Lung (tissue), 16 donors: ENCODE data around the gene CIDEA. TPM values are rescaled to one million over a fixed set of nuclear protein-coding genes. Genes with fewer than 3 reads are reported as not detected.
A peak's percentile ranks its signal among the peaks of the same experiment; 100 is the strongest.
"Not testable (repeated sequence)": the region's sequence is repeated elsewhere in the genome, so short reads cannot be mapped to it uniquely, and the experiment has no call there.

ENCODE experiments used
- ATAC-seq: fragments of 200-7000 bp; cut with Tn5 transposase; one replicate; pipeline ENCODE4 v1.9.1; 2020; ENCODE audit warnings: moderate number of reproducible peaks; ENCODE audit not compliant: insufficient read depth, low FRiP score
- DNase-seq, 3 donors: peaks; one replicate each; pipeline ENCODE4 v3.0.0-alpha.2; 2013 to 2017
- H3K27ac ChIP-seq, 2 donors: one replicate each; pipeline ENCODE4 v1.5.1; 2013; ENCODE audit warnings: mild to moderate bottlenecking in 2 of 2, moderate library complexity in 2 of 2, control low read depth in 1 of 2, inconsistent platforms in 1 of 2, low read depth in 1 of 2, low read length in 1 of 2
- H3K27me3 ChIP-seq, 3 donors: one replicate each; pipeline ENCODE4 v1.5.1; 2013; ENCODE audit warnings: low read length in 2 of 3; ENCODE audit not compliant: control insufficient read depth in 3 of 3, insufficient read depth in 3 of 3
- H3K36me3 ChIP-seq, 4 donors: one replicate each; pipeline ENCODE4 v1.5.1; 2013; ENCODE audit warnings: low read length in 4 of 4, mild to moderate bottlenecking in 1 of 4, moderate library complexity in 1 of 4; ENCODE audit not compliant: control insufficient read depth in 4 of 4, insufficient read depth in 4 of 4
- H3K4me1 ChIP-seq, 5 donors: one replicate each; pipeline ENCODE4 v1.5.1; 2013; ENCODE audit warnings: low read length in 5 of 5, mild to moderate bottlenecking in 2 of 5, moderate library complexity in 1 of 5; ENCODE audit not compliant: control insufficient read depth in 5 of 5, insufficient read depth in 5 of 5
- H3K4me3 ChIP-seq: one replicate; pipeline ENCODE4 v1.5.1; 2013; ENCODE audit warnings: mild to moderate bottlenecking, control low read depth, moderate library complexity
- H3K9ac ChIP-seq, 2 donors: one replicate each; pipeline ENCODE4 v1.5.1; 2013; ENCODE audit warnings: low read length in 2 of 2, control low read depth in 1 of 2; ENCODE audit not compliant: insufficient read depth in 1 of 2
- H3K9me3 ChIP-seq, 4 donors: one replicate each; pipeline ENCODE4 v1.5.1; 2013; ENCODE audit warnings: low read length in 3 of 4, mild to moderate bottlenecking in 1 of 4, moderate library complexity in 1 of 4; ENCODE audit not compliant: control insufficient read depth in 4 of 4, insufficient read depth in 3 of 4
- WGBS, 2 donors: extraction: QIAGEN DNeasy Blood & Tissue Kit; methylation state at CpG; one replicate each; pipeline ENCODE4 v1.1.7; 2013; 5-methylcytosine and 5-hydroxymethylcytosine counted together
- long read RNA-seq, 5 donors: transcript quantifications; one replicate each; lab custom pipeline, GENCODE V29; 2026
- polyA plus RNA-seq, 2 donors: library from polyadenylated mRNA; stranded (reverse); fragments of 200-250 nt; gene quantifications; one replicate each; pipeline ENCODE4 v1.2.1, GENCODE V29; 2013
- total RNA-seq, 2 donors: library from RNA; depleted of rRNA in 1 of 2; stranded (reverse); fragments of >200 nt in 1 of 2; gene quantifications; one replicate each; pipeline ENCODE4 v1.2.1, GENCODE V29; 2014 to 2021
- TF ChIP-seq, protein P1 (sequence below): IDR thresholded peaks from 2 replicates; pipeline ENCODE4 v1.5.1; 2012; ENCODE audit warnings: mild to moderate bottlenecking; ENCODE audit errors: control extremely low read depth, extremely low read depth
- donor health status: control.
- donor health status: control.
- donor health status: Bipolar disorder and iron deficiency.
- donor health status: healthy.
- donor health status: DM: yes; HTN: yes; CAD: no.

Gene CIDEA, protein sequence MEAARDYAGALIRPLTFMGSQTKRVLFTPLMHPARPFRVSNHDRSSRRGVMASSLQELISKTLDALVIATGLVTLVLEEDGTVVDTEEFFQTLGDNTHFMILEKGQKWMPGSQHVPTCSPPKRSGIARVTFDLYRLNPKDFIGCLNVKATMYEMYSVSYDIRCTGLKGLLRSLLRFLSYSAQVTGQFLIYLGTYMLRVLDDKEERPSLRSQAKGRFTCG
- total RNA-seq, result 1 to 10 TPM in 1 of 2 donors, not detected in 1; 1.2 TPM
- not detected for polyA plus RNA-seq
- long read RNA-seq, donor 1, result 0 reads
- long read RNA-seq, donor 2, partial matches to known transcripts, result 0 of 1 reads
- long read RNA-seq, donor 2, other reads (novel, unspliced or antisense), result 0 of 1 reads
- long read RNA-seq, donor 3, result 0 reads
- long read RNA-seq, donor 4, result 0 reads
- long read RNA-seq, donor 5, result 0 reads

DNA sequence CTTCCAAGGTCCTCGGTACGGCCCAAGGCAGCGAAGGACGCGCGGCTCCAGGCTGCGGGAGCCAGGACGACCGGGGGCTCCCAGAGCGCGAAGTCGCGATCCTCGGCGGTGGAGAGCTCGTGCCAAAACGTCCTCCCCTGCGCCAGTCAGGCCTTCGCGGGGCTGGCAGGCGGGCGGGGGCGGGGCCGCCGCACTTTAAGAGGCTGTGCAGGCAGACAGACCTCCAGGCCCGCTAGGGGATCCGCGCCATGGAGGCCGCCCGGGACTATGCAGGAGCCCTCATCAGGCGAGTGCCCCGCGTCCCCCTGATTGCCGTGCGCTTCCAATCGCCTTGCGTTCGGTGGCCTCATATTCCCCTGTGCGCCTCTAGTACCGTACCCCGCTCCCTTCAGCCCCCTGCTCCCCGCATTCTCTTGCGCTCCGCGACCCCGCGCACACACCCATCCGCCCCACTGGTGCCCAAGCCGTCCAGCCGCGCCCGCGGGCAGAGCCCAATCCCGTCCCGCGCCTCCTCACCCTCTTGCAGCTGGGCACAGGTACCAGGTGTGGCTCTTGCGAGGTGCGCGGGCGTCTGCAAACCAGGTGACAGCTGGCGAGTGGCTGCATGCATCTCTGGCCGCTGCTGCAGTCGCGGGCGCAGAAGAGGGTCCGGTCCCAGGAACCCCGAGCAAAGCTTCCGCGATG is at the start of gene CIDEA:
CIDEA (plus strand) TSS at position 226 of the 684 bp plus-strand sequence; CDS start at position 249, 23 bp downstream.
- Histone ChIP-seq H3K4me1 (peaks cover 0 to 16% (median 0%) of the 10 kb centered on the region in 5 donors), H3K9ac (peak within 1 kb of the TSS in 1 of 2 donors; percentile 4), H3K27me3 (peaks cover 0 to 62% (median 41%) of the 10 kb centered on the region in 3 donors), H3K9me3 (no peaks in the 10 kb centered on the region), H3K27ac (no peak within 1 kb of the TSS), H3K4me3 (no peak within 1 kb of the TSS), H3K36me3 (no peaks in the 10 kb centered on the region)
- WGBS, 2 donors, result 3 to 4% methylated on average over 62 to 69 of the region's 69 CpGs
- DNase-seq, result peak; percentile 38 to 53 (median 51)
- no peak for ATAC-seq
- TF ChIP-seq, protein P1, sequence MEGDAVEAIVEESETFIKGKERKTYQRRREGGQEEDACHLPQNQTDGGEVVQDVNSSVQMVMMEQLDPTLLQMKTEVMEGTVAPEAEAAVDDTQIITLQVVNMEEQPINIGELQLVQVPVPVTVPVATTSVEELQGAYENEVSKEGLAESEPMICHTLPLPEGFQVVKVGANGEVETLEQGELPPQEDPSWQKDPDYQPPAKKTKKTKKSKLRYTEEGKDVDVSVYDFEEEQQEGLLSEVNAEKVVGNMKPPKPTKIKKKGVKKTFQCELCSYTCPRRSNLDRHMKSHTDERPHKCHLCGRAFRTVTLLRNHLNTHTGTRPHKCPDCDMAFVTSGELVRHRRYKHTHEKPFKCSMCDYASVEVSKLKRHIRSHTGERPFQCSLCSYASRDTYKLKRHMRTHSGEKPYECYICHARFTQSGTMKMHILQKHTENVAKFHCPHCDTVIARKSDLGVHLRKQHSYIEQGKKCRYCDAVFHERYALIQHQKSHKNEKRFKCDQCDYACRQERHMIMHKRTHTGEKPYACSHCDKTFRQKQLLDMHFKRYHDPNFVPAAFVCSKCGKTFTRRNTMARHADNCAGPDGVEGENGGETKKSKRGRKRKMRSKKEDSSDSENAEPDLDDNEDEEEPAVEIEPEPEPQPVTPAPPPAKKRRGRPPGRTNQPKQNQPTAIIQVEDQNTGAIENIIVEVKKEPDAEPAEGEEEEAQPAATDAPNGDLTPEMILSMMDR, result no peak

DNA sequence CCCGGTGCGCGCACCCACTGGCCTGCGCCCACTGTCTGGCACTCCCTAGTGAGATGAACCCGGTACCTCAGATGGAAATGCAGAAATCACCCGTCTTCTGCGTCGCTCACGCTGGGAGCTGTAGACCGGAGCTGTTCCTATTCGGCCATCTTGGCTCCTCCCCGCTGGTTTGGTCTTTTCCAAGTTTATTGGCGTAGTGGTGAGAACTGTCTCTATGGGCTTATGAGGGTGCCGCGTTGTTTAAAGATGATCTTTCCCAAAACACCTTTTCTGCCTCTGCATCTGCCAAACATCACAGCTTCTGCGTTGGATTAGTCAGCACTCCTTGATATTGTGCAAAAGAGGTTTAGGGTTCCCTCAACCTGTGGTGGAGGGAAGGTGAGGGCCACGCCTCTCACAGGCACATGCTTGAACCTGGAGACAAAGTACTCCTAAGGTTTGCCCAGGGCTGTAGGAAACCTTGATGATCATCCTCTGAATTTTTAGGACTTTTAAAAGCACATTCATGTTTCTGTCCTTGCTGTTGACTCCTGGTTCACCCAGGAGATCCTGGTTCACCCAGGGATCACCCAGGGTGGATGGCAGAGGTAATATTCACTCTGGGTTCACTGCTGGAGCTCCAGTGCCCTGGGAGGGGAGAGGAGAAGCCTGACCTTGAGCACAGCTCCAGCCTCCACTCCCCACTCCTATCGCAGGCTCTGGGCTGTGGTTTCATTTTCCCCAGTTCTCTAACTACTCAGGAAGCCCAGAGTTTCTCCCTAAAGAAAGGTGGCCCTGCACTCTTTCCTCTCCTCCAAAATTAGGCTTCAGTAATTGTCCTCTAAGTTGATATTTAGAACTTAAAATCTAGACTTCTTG is 45.6 kb upstream of the CIDEA start:
- WGBS, 2 donors, result 87 to 93% methylated on average over 8 to 13 of the region's 18 CpGs
- not testable (repeated sequence) for H3K9me3 ChIP-seq, ATAC-seq, H3K4me1 ChIP-seq, H3K4me3 ChIP-seq, H3K9ac ChIP-seq, H3K27me3 ChIP-seq, H3K27ac ChIP-seq, DNase-seq, H3K36me3 ChIP-seq

DNA sequence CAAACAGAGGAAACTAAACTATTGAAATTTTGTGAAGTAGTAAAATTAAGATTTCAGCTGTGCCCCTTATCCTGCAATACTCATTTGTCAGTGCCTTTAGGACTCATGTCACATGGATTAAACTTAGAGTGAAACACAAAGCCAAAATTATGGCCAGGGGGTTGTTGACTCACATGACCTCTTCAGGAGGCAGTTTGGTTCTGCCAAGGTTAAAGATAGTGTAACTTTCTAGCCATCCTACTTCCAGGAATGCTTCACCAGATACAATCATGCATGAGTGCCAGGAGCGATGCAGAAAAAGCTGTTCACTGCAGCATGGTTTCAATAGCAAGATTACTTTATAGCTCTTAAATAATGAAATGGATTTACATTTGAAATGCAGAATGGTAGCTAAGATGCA is 41.9 kb upstream of the CIDEA start:
- not testable (repeated sequence) for ATAC-seq

DNA sequence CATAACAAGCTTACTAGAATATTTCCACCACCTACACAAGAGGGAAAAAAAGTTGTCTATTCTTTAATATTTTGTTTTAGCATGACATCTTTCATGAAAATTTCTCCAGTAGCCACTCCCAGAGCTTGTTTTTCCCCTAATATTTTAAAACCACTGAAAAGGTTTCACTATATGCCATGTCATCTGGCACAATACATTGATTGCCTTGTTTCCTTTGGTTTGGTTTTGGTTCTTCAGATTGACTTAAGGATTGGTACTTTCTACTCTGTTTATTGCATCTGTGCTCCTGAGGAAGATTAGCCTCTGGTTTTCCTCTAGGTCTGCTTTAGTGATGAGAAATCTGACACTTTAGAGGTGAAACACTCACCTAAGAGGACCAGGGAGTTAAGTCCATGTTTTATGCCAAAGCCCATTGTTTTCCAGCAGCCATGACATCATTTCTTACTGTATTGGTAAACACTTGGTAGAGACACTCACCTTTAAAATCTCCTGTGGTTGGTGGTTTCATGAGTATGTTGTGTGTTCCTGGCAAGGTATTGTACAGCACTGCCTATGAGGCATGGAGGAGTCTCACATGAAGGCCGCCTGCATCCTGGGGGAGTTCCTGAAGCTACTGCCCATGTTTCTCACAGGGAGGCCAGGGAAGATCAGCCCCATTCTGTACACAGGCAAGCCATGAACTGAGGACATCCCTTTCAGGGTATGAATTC is 39.7 kb upstream of the CIDEA start:
- not testable (repeated sequence) for H3K27ac ChIP-seq, H3K4me1 ChIP-seq, H3K9me3 ChIP-seq, ATAC-seq, H3K27me3 ChIP-seq, DNase-seq, H3K36me3 ChIP-seq, H3K4me3 ChIP-seq, H3K9ac ChIP-seq
- WGBS, 2 donors, result 85 to 97% methylated on average over 1 of the region's 1 CpG

More for the DNA sequence above, 41.9 kb upstream of the CIDEA start:
- H3K9ac ChIP-seq, H3K36me3 ChIP-seq, H3K4me1 ChIP-seq, H3K27me3 ChIP-seq, H3K27ac ChIP-seq, H3K4me3 ChIP-seq, DNase-seq, H3K9me3 ChIP-seq: not testable (repeated sequence)
- no CpG with 5 or more reads among the region's 1 CpG for WGBS, 2 donors

DNA sequence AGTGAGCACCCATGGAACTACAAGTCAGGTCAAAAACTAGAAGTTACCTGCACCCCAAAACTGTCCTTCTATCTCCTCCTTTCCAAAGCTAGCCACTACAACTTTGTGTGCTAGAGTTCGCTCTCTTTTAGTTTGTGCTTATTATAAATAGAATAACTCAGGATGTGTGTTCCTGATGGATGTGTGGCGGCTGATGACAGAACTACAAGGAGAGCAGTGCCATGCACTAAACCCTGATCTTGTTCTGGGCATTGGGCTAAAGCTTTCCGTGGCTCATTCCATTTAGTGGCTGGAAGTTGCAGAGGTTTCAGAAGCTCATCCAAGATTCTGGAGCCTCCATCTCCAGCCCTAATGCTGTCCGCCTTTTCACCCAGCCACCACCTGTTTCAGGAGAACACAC is 37.7 kb upstream of the CIDEA start:
- H3K4me3 ChIP-seq, H3K27ac ChIP-seq, H3K27me3 ChIP-seq, H3K4me1 ChIP-seq, DNase-seq, H3K9me3 ChIP-seq, H3K9ac ChIP-seq, ATAC-seq, H3K36me3 ChIP-seq: not testable (repeated sequence)
- WGBS, 2 donors, result 83 to 94% methylated on average over 2 of the region's 4 CpGs

DNA sequence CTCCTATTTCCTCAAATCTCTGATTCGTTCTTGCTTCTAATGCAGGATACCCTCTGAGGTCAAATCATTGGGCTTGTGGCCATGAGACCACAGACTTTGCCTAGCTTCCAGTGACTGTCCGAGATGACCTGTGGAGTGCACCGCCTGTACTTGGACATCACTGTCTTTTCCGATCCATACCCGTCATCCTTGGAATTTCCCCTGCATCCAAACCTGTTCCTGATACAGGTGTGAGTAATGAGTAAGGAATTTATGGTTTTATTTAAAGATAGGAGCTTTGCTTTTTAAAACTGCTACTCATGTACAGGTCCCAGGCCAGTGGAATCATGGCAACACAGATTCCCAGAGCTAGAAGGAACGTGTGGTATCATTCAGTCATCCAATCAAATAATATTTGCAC is 35.6 kb upstream of the CIDEA start:
- DNase-seq, H3K4me1 ChIP-seq, H3K4me3 ChIP-seq, H3K9ac ChIP-seq, ATAC-seq, H3K27ac ChIP-seq, H3K9me3 ChIP-seq, H3K36me3 ChIP-seq, H3K27me3 ChIP-seq: not testable (repeated sequence)
- 70 to 81% methylated on average over 6 of the region's 6 CpGs for WGBS, 2 donors
